T-cell (primary cell): Measurements from ENCODE around the gene DKC1. TPM values are rescaled to one million over a fixed set of nuclear protein-coding genes. Genes with fewer than 3 reads are reported as not detected.

Experiments
- ATAC-seq, 4 experiments: fragments of 200-7000 bp in 3 of 4; fragments of 150-1000 bp in 1 of 4; cut with Tn5 transposase; replicated peaks in 1 of 4; 1 replicate in 3 of 4; 2 replicates in 1 of 4; pipeline ENCODE4 v1.10.0; 2021; ENCODE audit warnings: moderate library complexity in 3 of 4, mild to moderate bottlenecking in 2 of 4, moderate number of reproducible peaks in 1 of 4
- CTCF ChIA-PET, 2 donors: fragments of 300-600 bp; sonication (Branson Sonifier 250); formaldehyde crosslinking; loops; one replicate each; lab custom pipeline; 2022; ENCODE audit warnings: antibody characterized with exemption in 2 of 2; lab: Charles Lee
- POLR2A ChIA-PET, 2 donors: fragments of 300-600 bp; sonication (Branson Sonifier 250); formaldehyde crosslinking; loops; one replicate each; lab custom pipeline; 2022; ENCODE audit warnings: antibody characterized with exemption in 2 of 2; lab: Charles Lee
- DNase-seq, 35 experiments: peaks; one replicate each; pipeline versions ENCODE4 v3.0.0 to v3.0.0-alpha.2; 2013 to 2023
- H3K27ac ChIP-seq: one replicate; pipeline ENCODE4 v1.5.1; 2013; ENCODE audit warnings: low read length
- H3K27me3 ChIP-seq, 2 experiments: replicated peaks in 1 of 2; 1 replicate in 1 of 2; 2 replicates in 1 of 2; pipeline versions ENCODE4 v1.6.1 to v1.7.0; 2013; ENCODE audit warnings: low read length in 1 of 2, mixed read lengths in 1 of 2; ENCODE audit not compliant: control insufficient read depth in 2 of 2, insufficient read depth in 2 of 2; ENCODE audit errors: extremely low read depth in 1 of 2
- H3K36me3 ChIP-seq, 2 donors: 1 replicate in 1 of 2; 2 replicates in 1 of 2; pipeline versions ENCODE4 v1.6.1 to v1.7.0; 2013; ENCODE audit warnings: low read length in 1 of 2; ENCODE audit not compliant: control insufficient read depth in 2 of 2, insufficient read depth in 1 of 2; ENCODE audit errors: extremely low read depth in 1 of 2
- H3K4me1 ChIP-seq, 2 experiments: 1 replicate in 1 of 2; 2 replicates in 1 of 2; pipeline versions ENCODE4 v1.6.1 to v1.7.0; 2013; ENCODE audit warnings: low read length in 2 of 2, mixed read lengths in 1 of 2; ENCODE audit not compliant: insufficient read depth in 2 of 2, control insufficient read depth in 1 of 2; ENCODE audit errors: extremely low read depth in 1 of 2
- H3K4me3 ChIP-seq, 2 donors: 1 replicate in 1 of 2; 2 replicates in 1 of 2; pipeline versions ENCODE4 v1.5.1 to v1.7.0; 2013; ENCODE audit warnings: mild to moderate bottlenecking in 2 of 2, low read length in 1 of 2, moderate library complexity in 1 of 2; ENCODE audit not compliant: control insufficient read depth in 1 of 2; ENCODE audit errors: extremely low read depth in 1 of 2
- H3K9me3 ChIP-seq: 2 replicates; pipeline ENCODE4 v1.7.0; 2013
- H3K27ac Mint-ChIP-seq, 2 donors: one replicate each; pipeline ENCODE4 v1.8.0; 2020 to 2021; ENCODE audit warnings: mild to moderate bottlenecking in 2 of 2, mixed read lengths in 2 of 2
- H3K27me3 Mint-ChIP-seq, 2 donors: one replicate each; pipeline ENCODE4 v1.8.0; 2021 to 2022; ENCODE audit warnings: mixed read lengths in 2 of 2
- H3K36me3 Mint-ChIP-seq: one replicate; pipeline ENCODE4 v1.8.0; 2021; ENCODE audit warnings: mixed read lengths
- H3K4me1 Mint-ChIP-seq, 3 donors: one replicate each; pipeline ENCODE4 v1.8.0; 2020 to 2022; ENCODE audit warnings: mixed read lengths in 3 of 3, mild to moderate bottlenecking in 1 of 3
- H3K4me3 Mint-ChIP-seq, 3 donors: one replicate each; pipeline ENCODE4 v1.8.0; 2020 to 2022; ENCODE audit warnings: mild to moderate bottlenecking in 3 of 3, mixed read lengths in 3 of 3, moderate library complexity in 3 of 3
- H3K9me3 Mint-ChIP-seq, 3 donors: one replicate each; pipeline ENCODE4 v1.8.0; 2020 to 2022; ENCODE audit warnings: mixed read lengths in 3 of 3
- WGBS: methylation state at CpG from one replicate; pipeline ENCODE4 v1.1.5; 2013; ENCODE audit warnings: missing lambda C conversion rate; ENCODE audit not compliant: insufficient coverage; 5-methylcytosine and 5-hydroxymethylcytosine counted together
- total RNA-seq, 35 experiments: library from RNA in 6 of 35; stranded (reverse) in 6 of 35; fragments of 120-200 nt in 1 of 35; gene quantifications; one replicate each; pipeline versions ENCODE4 v1.2.1 to v1.2.4 and lab custom pipeline; 2013 to 2026

The DKC1 gene
- total RNA-seq, 5 donors from 2014 or later (not counting 1 experiment from before 2014, with no cell fraction given): 56.5 to 63.2 (median 58.5) TPM

GRCh38 chrX:154774622-154775021 lies 12.0 kb downstream of the DKC1 start:
- H3K36me3 Mint-ChIP-seq: peaks cover 36% of the 10 kb centered on the region
- Histone ChIP-seq H3K4me1 (peaks cover 0 to 12% of the 10 kb centered on the region in 2 experiments), H3K27me3 (no peaks in the 10 kb centered on the region), H3K9me3 (no peaks in the 10 kb centered on the region), H3K36me3 (peaks cover 0 to 59% of the 10 kb centered on the region in 2 donors), H3K4me3 (no peak overlapping the region), H3K27ac (no peak overlapping the region)
- DNase-seq (no peak), ATAC-seq (no peak)
- H3K27ac Mint-ChIP-seq: peak overlapping the region in 1 of 2 donors; percentile 65
- CTCF ChIA-PET: no interaction called here
- no peak overlapping the region for H3K4me3 Mint-ChIP-seq
- POLR2A ChIA-PET: no interaction called here
- H3K4me1 Mint-ChIP-seq: peaks cover 0 to 11% (median 10%) of the 10 kb centered on the region in 3 donors
- peaks cover 0 to 10% of the 10 kb centered on the region in 2 donors for H3K27me3 Mint-ChIP-seq
- 100% methylated on average over 2 of the region's 5 CpGs for WGBS
- H3K9me3 Mint-ChIP-seq: no peaks in the 10 kb centered on the region

GRCh38 chrX:154775419-154776349 lies 13.0 kb downstream of the DKC1 start:
- Mint-ChIP-seq H3K4me3 (no peak overlapping the region), H3K9me3 (no peaks in the 10 kb centered on the region), H3K27ac (peak overlapping the region; percentile 52 to 53), H3K27me3 (peaks cover 0 to 10% of the 10 kb centered on the region in 2 donors), H3K4me1 (peaks cover 0 to 11% (median 10%) of the 10 kb centered on the region in 3 donors), H3K36me3 (peaks cover 33% of the 10 kb centered on the region)
- no CpG with 5 or more reads among the region's 15 CpGs for WGBS
- H3K27ac ChIP-seq: no peak overlapping the region
- no peaks in the 10 kb centered on the region for H3K27me3 ChIP-seq
- ChIA-PET CTCF (interaction anchor here (0.5 to 0.6 kb wide), 2 partner anchors 11 to 265 kb away, joined by 4 to 5 read pairs; no protein-coding TSS in a partner anchor), POLR2A (no interaction called here)
- H3K4me3 ChIP-seq: no peak overlapping the region
- peaks cover 0 to 51% of the 10 kb centered on the region in 2 donors for H3K36me3 ChIP-seq
- H3K9me3 ChIP-seq: no peaks in the 10 kb centered on the region
- peaks cover 0 to 12% of the 10 kb centered on the region in 2 experiments for H3K4me1 ChIP-seq
- DNase-seq: no peak
- peak in 1 of 4 experiments; percentile 37 for ATAC-seq

- Mint-ChIP-seq H3K4me1 (peaks cover 0 to 9% (median 9%) of the 10 kb centered on the region in 3 donors), H3K4me3 (no peak overlapping the region), H3K36me3 (peaks cover 30% of the 10 kb centered on the region), H3K9me3 (no peaks in the 10 kb centered on the region), H3K27me3 (peaks cover 0 to 7% of the 10 kb centered on the region in 2 donors), H3K27ac (no peak overlapping the region)
- Histone ChIP-seq H3K36me3 (peaks cover 2 to 45% of the 10 kb centered on the region in 2 donors), H3K27me3 (no peaks in the 10 kb centered on the region), H3K4me1 (peaks cover 0 to 12% of the 10 kb centered on the region in 2 experiments), H3K27ac (no peak overlapping the region), H3K9me3 (no peaks in the 10 kb centered on the region), H3K4me3 (no peak overlapping the region)
- DNase-seq (no peak), ATAC-seq (no peak)
- WGBS: no CpG with 5 or more reads among the region's 2 CpGs
- ChIA-PET CTCF (interaction anchor here in 1 of 2 donors (0.5 kb wide), 1 partner anchor 10 kb away, joined by 5 read pairs; no protein-coding TSS in a partner anchor), POLR2A (no interaction called here)
Observed at GRCh38 chrX:154776753-154777152, 14.1 kb downstream of the DKC1 start.

GRCh38 chrX:154779261-154779660 lies 16.6 kb downstream of the DKC1 start:
- CTCF ChIA-PET: no interaction called here
- Histone ChIP-seq H3K4me3 (no peak overlapping the region), H3K27me3 (no peaks in the 10 kb centered on the region), H3K4me1 (peaks cover 0 to 13% of the 10 kb centered on the region in 2 experiments), H3K27ac (no peak overlapping the region), H3K36me3 (peaks cover 2 to 31% of the 10 kb centered on the region in 2 donors), H3K9me3 (no peaks in the 10 kb centered on the region)
- Mint-ChIP-seq H3K4me1 (peaks cover 11 to 18% (median 17%) of the 10 kb centered on the region in 3 donors), H3K27ac (no peak overlapping the region), H3K27me3 (peaks cover 0 to 10% of the 10 kb centered on the region in 2 donors), H3K36me3 (peaks cover 21% of the 10 kb centered on the region), H3K4me3 (no peak overlapping the region), H3K9me3 (no peaks in the 10 kb centered on the region)
- 80% methylated on average over 1 of the region's 4 CpGs for WGBS
- POLR2A ChIA-PET: no interaction called here
- ATAC-seq (no peak), DNase-seq (no peak)

GRCh38 chrX:154780968-154781367 lies 18.3 kb downstream of the DKC1 start:
- no peaks in the 10 kb centered on the region for H3K27me3 ChIP-seq
- peaks cover 2 to 14% of the 10 kb centered on the region in 2 donors for H3K36me3 ChIP-seq
- ChIA-PET CTCF (interaction anchor here in 1 of 2 donors (0.5 kb wide), 1 partner anchor 306 kb away, joined by 4 read pairs; no protein-coding TSS in a partner anchor), POLR2A (no interaction called here)
- H3K27me3 Mint-ChIP-seq: peaks cover 0 to 13% of the 10 kb centered on the region in 2 donors
- peaks cover 16% of the 10 kb centered on the region for H3K36me3 Mint-ChIP-seq
- no peak overlapping the region for H3K27ac Mint-ChIP-seq
- H3K4me1 ChIP-seq: peaks cover 0 to 4% of the 10 kb centered on the region in 2 experiments
- DNase-seq (no peak), ATAC-seq (no peak)
- WGBS: 92% methylated on average over 2 of the region's 9 CpGs
- H3K9me3 Mint-ChIP-seq: no peaks in the 10 kb centered on the region
- H3K4me3 Mint-ChIP-seq: no peak overlapping the region
- peaks cover 12 to 17% (median 13%) of the 10 kb centered on the region in 3 donors for H3K4me1 Mint-ChIP-seq
- no peak overlapping the region for H3K27ac ChIP-seq
- H3K9me3 ChIP-seq: no peaks in the 10 kb centered on the region
- no peak overlapping the region for H3K4me3 ChIP-seq
